Myocyte (in vitro differentiated cells): Measurements from ENCODE around the gene CCDC33. TPM values are rescaled to one million over a fixed set of nuclear protein-coding genes. Genes with fewer than 3 reads are reported as not detected.

Experiments used
- DNase-seq: peaks from one replicate; pipeline ENCODE4 v3.0.0-alpha.2; 2012; ENCODE audit warnings: low read depth
- polyA plus RNA-seq: library from polyadenylated mRNA; unstranded; fragments of >200 nt; gene quantifications from one replicate; pipeline ENCODE4 v1.2.1, GENCODE V29; 2012; ENCODE audit warnings: missing spikeins
- total RNA-seq: library from RNA; depleted of rRNA; stranded (reverse); fragments of >200 nt; gene quantifications from 2 replicates; pipeline ENCODE4 v1.2.3, GENCODE V29; 2014

Gene CCDC33
- total RNA-seq = not detected in 2 replicates
- polyA plus RNA-seq = 0.10 TPM

DNA sequence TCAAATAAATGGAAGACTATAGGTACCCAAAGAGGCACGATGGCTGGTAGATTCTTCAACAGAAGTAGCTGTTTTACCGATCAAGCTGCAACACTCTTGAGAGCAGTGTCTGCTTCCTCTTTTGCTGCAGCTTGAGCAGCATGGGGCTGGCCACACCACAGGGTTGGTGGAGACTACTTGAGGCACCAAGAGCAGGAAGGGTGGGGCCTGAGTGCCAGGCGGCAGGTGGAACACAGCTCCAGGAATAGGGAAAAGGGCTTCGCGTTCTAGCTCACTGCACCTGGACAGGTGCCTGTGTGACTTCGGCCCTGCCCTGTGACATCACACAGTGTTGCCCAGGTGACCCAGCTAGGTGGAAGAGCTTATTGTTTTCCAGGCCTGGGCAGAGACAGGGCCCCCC is at the start of gene CCDC33:
Gene CCDC33, plus strand, starts transcription at position 365 of the 400 bp plus-strand sequence. CDS start 394 bp downstream, outside the sequence.
- no peak for DNase-seq

DNA sequence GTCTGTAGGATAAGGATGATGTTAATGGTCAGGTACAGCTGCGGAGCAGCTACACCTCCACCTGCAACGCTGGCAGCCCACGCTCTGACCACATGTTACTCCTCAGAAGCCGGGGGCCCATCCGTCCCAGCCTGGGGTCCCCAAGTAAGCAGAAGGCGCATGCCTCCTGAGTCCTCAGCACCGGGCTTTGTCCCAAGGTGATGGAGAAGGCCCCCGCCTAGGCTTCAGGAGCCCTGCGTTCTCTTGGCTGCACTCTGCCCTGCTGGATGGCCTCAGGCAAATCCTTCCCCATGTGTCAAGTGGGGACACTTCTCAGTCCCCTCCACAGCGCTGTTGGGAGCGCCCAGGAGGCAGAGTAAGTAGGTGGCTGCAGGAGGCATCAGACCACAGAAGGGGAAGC is 47.9 kb upstream of the CCDC33 start:
- no peak for DNase-seq

DNA sequence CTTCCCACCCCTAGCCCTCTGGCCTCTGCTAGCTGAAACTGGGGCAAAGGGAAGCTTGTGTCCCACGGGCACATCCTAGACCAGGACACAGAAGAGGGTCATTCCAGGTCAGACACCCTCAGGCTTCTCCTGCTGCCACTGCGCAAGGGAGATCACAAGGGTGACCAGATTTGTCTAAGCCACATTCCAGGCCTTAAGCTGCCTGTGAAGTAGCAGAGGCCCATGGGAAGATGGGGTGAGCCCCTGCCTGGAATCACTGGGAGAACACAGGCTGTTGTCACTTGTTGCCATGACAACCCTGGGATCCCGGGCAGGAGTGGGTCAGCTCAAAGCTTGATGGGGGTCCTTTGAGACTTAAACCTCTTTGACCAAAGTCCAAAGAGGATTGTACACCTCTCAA is 44.3 kb upstream of the CCDC33 start:
- no peak for DNase-seq

DNA sequence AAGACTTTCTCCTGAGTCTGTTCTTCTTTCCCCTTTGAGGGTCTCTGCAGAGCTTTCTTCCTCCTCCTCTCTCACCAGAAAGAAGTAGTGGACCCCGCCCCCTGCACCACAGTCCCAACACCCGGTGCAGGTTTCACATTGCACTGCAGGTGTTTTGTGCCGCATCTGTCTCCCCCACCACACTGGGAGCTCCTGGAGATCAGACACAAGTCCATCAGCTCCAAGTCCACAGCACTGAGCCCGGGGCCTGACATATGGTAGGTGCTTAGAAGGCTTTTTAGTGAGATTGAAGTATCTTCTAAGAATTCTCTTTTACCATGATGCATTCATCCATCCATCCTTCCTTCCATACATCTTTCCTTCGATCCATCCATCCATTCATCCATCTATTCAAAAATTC is 43.4 kb upstream of the CCDC33 start:
- no peak for DNase-seq

DNA sequence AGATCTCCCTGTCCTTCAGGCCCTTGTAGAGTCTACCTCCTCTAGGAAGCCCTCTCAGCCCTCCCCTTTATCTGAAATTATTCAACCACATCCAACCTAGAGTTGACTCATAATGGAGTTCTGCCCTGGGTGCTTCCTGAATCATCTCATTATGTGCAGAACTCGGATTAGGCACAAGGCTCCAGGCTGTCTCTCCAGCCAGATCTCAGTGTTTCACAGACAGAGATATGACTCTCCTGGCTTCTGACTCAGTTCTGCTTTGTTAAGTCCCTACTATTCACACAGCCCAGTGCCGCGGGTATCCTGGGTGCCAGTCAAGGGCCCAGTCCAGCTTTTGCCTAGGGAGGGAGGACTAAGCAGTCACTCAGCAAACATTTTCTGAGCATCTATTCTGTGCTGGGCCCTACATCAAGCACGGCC is 42.8 kb upstream of the CCDC33 start:
- no peak for DNase-seq

DNA sequence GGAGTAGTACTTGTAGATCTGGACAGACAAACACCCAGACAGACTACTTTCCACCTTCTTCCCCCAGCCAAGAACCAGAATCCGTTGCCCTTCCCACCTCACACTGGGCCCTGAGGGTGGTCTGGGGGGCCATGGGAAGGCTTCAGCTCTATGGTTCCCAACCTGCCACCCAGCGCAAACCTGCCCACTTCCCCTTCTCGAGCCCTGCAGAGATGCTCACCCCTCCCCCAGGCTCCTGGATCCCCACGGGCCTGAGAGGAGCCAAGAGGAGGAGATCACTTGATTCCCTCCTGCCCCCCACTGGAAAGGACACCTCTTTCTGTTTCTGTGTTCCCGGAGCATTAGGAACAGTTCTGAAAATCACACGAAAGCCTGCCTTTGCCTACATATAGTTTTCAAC is 42.2 kb upstream of the CCDC33 start:
- no peak for DNase-seq

DNA sequence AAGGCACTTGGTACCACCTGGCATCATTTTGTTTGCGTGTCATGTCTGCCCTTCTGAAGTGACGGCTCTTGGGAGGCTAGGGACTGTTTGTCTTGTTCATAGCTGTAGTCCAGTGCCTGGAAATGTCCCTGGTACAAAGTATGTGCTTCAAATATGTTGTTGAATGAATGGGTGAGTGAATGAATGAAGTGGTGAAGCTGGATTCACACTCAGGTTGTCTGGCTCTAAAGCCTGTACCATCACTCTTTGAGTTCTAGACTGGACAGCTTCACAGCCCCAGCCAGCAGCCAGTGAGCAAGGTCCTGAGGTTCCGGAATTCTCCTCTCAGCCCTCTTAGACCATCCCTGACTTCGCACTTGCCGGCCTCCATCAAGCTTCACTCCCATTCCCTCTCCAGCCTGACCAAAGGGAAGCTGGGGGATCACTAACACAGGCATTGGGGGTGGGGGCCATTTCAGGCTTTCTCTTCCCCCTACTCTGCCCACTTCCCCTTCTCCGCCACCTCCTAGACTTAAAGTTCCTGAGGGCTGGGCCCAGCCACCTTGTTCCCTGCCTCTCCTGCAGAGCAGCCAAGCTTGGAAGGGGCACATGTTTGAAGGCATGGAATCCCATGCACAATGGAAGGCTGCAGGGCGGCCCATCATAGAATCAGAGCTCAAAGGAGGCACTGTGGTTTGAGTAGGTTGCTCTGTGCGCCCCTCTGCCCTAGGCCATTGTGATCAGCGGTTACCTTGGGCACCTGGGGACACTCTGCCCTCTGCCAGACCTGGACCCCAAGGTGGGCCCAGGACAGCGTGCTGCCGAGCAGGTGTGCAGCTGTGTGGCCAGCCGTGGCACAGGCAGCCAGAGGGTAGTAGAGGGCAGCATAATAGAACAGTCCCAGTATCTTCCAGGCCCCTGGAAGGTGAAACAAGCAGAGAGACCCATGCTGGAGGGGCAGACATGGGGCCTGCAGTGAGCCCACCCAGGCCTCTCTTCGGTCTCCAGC is 41.3 kb upstream of the CCDC33 start:
- DNase-seq = no peak

DNA sequence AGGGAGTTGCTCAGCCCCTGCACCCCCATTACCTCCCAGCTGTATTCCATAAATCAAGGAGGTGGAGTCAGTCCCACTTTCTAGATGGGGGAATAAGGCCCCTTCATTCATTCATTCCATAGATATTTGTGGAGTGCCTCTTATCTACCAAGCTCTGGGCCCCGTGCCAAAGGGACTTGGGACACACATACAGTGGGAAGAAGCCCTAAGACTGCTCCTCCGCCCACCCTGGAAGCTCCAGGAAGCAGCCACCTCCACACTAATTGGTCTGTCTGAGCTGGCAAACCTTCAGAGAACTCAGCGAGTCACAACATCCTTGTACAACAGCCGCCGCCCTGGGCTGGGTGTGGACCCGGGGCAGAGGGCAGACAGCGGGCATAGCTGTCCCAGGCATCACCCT is 40.0 kb upstream of the CCDC33 start:
- DNase-seq = peak; percentile 66

DNA sequence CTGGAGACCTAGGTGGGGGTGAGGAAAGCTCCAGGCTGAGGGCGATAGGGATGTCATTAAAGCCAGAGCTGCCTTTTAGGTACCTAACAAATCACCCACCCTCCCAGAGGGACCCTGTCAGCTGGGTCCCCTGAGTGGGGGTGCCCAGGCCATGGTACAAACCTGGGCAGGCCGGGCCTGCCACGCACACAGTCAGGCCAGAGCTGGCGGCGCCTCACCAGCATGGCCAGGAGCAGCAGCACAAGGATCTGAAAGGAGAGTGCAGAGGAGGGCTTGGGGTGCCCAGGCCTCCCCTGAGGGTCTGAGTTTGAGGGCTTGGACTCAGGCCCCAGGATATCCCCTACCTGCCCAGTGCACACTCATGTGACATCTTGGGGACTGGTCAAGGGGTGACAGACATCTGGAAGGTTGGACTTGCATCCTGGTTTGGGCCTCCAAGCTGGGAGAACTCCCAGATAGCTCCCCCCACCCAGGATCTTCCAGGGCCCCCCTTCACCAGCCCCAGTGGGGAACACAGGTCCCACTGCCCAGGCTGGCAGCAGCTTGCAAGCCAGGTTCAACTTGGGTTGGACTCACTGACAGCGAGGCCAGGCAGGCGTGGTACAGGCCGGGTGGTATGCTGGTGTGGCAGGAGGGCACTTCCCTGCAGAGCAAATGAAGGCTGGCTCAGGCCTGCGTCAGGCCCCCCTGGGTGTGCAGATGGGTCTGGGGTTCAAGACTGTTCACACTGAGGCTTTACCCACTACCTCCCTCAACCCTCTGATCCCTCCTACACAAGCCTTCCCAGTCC is 38.8 kb upstream of the CCDC33 start:
- no peak for DNase-seq

DNA sequence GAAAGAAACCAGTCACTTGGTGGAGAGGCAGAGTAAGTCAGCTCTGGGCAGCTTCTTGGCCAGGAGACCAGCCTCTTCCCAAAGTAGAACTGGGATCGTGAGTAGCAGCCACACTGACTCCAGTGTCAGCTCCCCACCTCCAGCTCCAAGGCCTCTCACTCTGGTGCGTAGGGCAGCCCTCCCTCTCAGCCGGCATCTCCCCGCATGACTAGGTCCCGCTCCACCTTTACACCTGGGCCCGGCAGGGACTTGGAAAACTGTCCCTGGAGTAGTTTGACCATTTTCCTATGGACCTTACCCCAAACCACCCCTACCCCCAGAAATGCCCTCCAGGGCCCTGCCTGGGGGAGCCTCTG is 36.9 kb upstream of the CCDC33 start:
- no peak for DNase-seq

DNA sequence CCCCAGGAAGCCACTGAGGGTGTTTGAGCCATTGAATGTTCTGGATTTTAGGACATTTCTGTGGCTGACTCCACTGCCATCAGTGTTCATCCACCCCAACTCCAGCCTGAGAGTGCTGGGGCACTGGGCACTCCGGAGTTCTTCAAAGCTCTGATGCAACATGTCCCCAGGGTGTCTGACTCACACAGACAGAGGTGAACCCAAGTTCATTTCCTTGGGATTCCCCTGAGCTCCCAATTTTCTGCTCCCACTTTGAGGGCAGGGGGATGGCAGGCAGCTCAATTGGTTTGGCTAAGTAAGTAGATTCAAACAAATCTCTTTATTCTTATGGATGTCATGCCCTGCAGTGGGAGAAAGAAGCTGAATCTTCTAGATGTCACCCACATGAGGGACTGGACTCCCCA is 35.7 kb upstream of the CCDC33 start:
- peak; percentile 61 for DNase-seq

DNA sequence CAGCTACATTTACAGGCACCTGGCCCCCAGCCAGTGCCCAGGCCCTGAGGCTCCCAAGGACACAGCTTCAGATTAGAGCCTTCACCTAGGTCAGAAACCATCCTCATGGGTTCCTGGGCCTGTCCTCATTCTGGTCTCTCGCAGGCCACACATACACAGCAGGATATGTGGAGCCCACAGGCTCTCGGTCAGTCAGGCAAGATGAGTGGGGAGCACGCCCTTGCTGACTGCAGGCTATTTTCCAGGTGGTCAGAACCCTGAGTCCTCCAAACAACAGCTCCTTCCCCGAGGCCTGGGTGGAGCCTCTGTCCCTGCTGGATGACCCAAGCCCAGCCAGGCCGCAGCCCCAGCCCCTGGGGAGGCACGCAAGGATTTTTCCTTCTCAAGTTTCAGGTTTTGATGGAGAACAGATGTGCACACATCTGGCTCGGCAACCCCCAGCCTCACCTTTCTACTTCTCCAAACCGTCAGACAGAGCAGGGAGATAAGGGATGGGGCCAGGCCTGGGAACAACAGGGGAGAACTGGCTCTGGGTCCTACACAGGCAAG is 35.2 kb upstream of the CCDC33 start:
- no peak for DNase-seq

DNA sequence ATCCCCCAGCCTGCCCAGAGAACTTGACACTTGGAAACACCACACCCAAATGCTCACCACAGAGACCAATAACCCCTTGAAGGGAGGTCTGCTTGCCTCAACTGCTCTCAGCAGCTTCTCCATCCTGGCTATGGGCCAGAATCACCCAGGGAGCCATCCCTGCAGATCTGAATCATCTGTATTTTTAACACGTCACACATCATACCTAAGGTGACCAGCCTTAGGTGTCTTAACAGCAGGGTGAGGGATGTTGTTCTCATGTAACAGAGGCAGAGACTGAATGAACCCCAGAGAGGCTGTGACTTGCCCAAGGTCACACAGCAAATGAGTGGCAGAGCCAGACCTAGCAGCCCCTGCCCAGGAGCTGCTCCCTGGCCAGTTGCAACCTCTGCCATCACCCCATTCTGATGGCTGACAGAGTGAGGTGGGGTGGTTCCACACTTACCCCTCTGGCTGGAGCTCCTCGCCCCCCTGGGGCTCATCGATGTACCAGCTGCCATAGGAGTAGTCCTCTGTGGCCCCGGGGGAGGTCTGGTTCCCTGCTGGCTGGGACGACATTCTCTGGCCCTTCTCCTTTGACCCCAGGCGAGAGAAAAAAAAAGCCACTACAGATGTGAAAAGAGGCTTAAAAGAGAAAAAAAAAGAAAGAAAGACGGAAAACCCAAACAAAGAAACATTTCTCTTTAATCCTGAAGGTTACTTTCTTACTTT is 34.3 kb upstream of the CCDC33 start:
- peak; percentile 29 for DNase-seq

DNA sequence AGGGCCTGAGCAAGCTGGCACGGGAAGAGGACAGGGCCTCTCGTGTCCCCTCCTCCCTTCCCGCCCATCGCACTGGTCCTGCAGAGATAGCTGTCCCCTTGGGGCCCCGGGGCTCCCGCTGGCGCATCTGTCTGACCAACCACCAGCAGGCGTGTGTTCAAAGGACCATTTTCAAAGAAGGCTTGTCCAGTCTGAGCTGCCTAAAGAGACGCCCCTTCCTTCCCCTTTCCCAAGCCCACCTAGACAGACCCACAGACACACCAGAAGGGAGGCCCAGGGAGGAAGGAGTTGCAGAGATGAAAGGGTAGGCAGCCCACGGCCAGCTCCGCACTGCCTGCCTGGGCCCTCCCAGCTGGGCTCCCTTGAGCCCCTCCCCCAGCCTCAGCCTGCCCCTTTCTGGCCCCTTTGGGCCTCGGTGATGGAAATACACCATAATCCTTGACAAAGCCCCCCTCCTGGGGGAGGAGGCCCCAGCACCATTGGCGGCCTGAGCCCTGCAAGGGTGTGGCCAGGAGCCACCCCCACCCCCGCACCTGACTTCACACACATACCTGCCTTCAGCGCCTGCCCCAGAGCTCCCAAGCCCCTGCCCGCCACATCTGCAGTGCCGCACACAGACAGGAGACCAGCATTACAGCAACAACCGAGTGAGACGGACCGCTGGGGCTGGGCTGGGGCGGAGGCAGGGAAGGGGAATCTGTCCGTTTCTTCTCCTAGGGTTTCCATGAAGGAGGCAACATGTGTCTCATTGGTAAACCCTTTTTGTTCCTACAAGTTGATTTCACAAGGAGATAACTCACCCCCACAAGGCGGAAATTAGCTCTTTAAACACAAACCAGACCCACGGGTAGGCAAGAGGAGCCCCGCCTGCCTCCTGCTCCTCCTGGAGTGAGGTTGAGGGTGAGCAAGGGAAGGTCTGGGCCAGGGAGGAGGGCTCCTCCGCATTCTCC is 33.4 kb upstream of the CCDC33 start, which contains the start of gene STRA6:
Gene STRA6, minus strand, starts transcription at position 336 of the 950 bp plus-strand sequence. CDS start 520 bp downstream, outside the sequence.
- no peak for DNase-seq

DNA sequence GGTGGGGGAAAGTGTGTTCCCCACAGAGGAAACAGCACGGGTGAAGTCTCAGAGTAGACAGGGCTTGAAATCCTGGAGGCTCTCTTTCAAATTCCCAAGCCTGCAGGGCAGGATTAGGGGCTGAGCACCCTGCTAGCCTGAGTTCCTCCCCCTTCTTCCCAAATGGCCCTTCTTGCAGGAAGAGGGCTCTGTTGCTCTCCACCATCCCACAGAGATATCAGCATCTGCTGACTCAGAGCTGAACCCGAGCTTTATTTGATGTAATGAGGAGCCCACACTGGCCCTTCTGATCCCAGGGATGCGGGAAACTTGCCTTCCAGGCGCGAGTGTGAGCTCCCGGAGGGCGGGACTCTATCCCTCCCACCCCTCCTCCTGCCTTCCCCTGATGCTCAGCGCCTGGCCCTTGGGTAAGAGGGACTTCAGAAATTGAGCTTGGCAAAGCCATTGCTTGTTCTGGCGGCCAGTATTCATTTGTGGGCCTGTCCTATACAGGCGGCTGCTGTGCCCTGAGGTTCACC is 32.2 kb upstream of the CCDC33 start:
- peak; percentile 20 for DNase-seq

DNA sequence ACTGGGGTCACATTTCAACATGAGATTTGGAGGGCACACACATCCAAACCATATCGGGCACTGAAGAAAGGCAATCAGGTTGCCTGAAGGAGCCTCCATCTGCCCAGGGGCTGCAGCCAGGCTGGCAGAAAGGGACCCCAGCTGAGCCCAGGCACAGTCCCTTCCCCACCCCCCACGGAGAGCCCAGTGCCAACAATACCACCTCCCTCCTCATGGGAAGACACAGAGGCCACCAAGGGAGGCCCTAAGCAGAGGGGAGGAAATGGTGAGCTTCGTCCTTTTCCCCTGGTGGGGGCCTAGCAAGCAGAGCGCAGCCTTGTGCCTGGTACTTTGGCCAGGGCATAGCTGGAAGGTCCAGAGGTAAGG is 30.6 kb upstream of the CCDC33 start:
- no peak for DNase-seq

DNA sequence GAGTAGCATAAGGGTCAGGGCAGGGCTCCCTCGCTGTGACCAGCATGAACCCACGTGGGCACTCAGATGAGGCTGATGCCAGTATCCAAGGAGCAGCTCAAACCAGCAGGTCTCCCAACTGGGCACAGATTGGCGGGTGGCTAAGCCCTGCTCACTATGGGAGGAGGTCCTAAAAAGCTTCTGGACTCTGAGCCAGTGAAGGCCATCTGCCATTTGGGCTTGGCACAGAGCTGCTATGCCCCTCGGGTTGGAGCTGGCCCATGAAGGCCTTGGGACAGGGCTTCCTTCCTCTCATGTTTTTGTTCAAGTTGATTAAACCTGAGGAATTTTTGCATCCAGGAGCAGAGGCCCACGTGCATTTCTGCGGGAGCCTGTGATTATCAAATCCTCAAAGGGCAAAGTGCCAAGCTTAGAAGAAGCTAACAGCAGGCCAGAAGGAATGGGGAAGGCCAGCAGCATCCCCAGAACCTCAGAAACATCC is 29.3 kb upstream of the CCDC33 start:
- no peak for DNase-seq

DNA sequence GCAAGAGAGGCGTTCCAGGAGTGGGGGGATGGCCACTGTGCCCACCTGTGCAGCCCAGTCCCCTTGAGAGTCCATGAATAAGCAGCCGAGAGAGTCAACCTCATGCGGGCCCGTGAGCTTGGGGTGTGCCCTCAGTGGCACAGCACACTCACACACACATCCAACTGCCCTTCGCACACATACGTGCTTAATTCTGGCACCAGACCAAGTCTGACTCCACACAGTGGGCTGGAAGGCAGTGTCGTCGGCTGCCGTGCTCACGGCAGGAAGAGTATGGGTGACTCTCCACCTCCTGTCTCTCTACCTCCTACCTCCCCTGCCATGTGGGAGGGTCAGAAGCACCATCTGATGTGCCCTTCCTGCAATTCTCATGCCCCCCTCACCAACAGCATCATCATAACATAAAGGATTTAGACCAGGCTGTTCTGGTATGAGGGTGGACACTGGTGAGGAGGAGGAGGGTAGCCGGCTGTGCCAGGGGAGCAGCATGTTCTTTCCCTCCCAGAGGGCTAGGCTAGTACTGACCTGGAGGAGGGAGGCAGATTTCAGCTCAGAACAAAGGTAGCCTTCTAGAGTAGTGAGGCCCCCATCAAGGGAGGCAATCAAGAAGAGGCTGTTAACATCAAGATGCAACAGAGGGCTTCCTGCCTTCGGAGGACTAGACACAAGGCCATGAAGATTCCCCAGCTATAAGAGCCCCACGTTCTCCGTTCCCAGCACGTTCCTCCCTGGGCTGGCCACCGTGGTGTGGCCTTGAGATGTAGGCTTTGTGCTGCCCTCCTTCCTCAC is 28.3 kb upstream of the CCDC33 start:
- DNase-seq = no peak

DNA sequence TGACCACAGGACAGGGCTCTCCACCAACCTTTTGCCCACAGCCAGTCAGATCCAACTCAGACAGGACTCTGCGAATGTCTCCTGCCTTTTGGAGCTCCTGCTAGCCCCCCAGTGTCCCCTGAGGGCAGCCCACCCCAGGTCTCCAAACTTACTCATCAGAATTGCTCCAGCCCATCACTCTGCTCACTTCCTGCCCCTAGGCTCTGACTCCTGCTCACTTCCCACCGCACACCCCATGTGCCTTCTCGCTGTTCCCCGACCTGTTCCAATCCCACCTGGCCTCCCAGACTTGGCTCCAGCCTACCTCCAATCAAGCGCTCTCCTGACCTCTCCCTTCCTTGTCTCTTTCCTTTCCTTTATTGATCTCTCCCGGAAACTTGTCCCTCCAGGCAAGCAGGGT is 27.6 kb upstream of the CCDC33 start:
- no peak for DNase-seq
